HepG2 (cell line): Measurements from ENCODE around the gene UBFD1. TPM values are rescaled to one million over a fixed set of nuclear protein-coding genes. Genes with fewer than 3 reads are reported as not detected.

Source experiments
- ATAC-seq: fragments of 200-7000 bp; cut with Tn5 transposase; 3 replicates; pipeline ENCODE4 v1.9.1; 2020; ENCODE audit warnings: mild to moderate bottlenecking, moderate library complexity
- BruUV-seq: library from RNA; stranded (reverse); fragments of 400-500 nt; replicated peaks from 2 replicates; lab custom pipeline; 2021; lab: Mats Ljungman, UMichigan
- CTCF ChIA-PET: fragments of 300-600 bp; formaldehyde crosslinking; extraction: SDS; loops from one replicate; lab custom pipeline; 2021; ENCODE audit warnings: low total read pairs, inconsistent platforms, low intra/inter-chr PET ratio; lab: Yijun Ruan, JAX
- POLR2A ChIA-PET: fragments of 350-600 bp; sonication (Branson Sonifier 250); formaldehyde crosslinking; loops from one replicate; lab custom pipeline; 2020; ENCODE audit warnings: antibody characterized with exemption, inconsistent platforms; lab: Yijun Ruan, JAX
- DNase-seq: peaks from one replicate; pipeline ENCODE4 v3.0.0-alpha.2; 2015; ENCODE audit warnings: low spot score
- FAIRE-seq: peaks from 3 replicates; lab custom pipeline; 2011; peaks lifted over from hg19 to GRCh38; lab: Jason Lieb, UNC
- H2AFZ ChIP-seq: one replicate; pipeline ENCODE4 v1.6.1; 2011; ENCODE audit warnings: low read length, inconsistent platforms
- H3K27ac ChIP-seq: fragments of 300-600 bp; 3 replicates; pipeline ENCODE4 v1.8.0; 2011; ENCODE audit warnings: mixed run types, mild to moderate bottlenecking, mixed read lengths, low read length, inconsistent platforms; ENCODE audit not compliant: insufficient read depth; ENCODE audit errors: extremely low read length
- H3K27me3 ChIP-seq, 2 experiments: fragments of 200-600 bp in 1 of 2; 2 replicates in 1 of 2; 3 replicates in 1 of 2; pipeline versions ENCODE4 v1.6.0 to v1.8.0; 2011; ENCODE audit warnings: low read length in 2 of 2, mild to moderate bottlenecking in 2 of 2, moderate library complexity in 2 of 2, inconsistent platforms in 1 of 2; ENCODE audit not compliant: insufficient read depth in 2 of 2, control insufficient read depth in 1 of 2
- H3K36me3 ChIP-seq, 2 experiments: fragments of 200-600 bp in 1 of 2; replicated peaks in 1 of 2; 2 replicates in 1 of 2; 3 replicates in 1 of 2; pipeline versions ENCODE4 v1.5.1 to v1.8.0; 2011; ENCODE audit warnings: low read length in 2 of 2, inconsistent platforms in 1 of 2; ENCODE audit not compliant: insufficient read depth in 2 of 2, control insufficient read depth in 1 of 2
- H3K4me1 ChIP-seq: 2 replicates; pipeline ENCODE4 v1.5.1; 2012; ENCODE audit warnings: low read length, inconsistent platforms; ENCODE audit not compliant: insufficient read depth
- H3K4me2 ChIP-seq: 2 replicates; pipeline ENCODE4 v1.6.0; 2011; ENCODE audit warnings: low read depth, low read length, inconsistent platforms
- H3K4me3 ChIP-seq, 3 experiments: fragments of 200-600 bp in 1 of 3; sonication (generic), shearing (Covaris generic) in 1 of 3; replicated peaks in 1 of 3; 2 replicates each; pipeline ENCODE4 v1.5.1; 2011 to 2016; ENCODE audit warnings: low read length in 3 of 3, inconsistent platforms in 2 of 3, low read depth in 2 of 3, mild to moderate bottlenecking in 2 of 3, control low read depth in 1 of 3, mixed read lengths in 1 of 3; ENCODE audit not compliant: insufficient read depth in 1 of 3
- H3K79me2 ChIP-seq: one replicate; pipeline ENCODE4 v1.6.1; 2011; ENCODE audit warnings: low read length, inconsistent platforms; ENCODE audit not compliant: insufficient read depth
- H3K9ac ChIP-seq: 2 replicates; pipeline ENCODE4 v1.6.0; 2011; ENCODE audit warnings: mild to moderate bottlenecking, low read depth, low read length, inconsistent platforms; ENCODE audit not compliant: insufficient read depth
- H3K9me3 ChIP-seq: 2 replicates; pipeline ENCODE4 v1.5.1; 2012; ENCODE audit warnings: mild to moderate bottlenecking, low read length
- H4K20me1 ChIP-seq: 2 replicates; pipeline ENCODE4 v1.6.0; 2011; ENCODE audit warnings: inconsistent platforms, mild to moderate bottlenecking, low read length, moderate library complexity; ENCODE audit not compliant: insufficient read depth
- DBP ChIP-seq: sonication (generic); formaldehyde crosslinking; IDR thresholded peaks from 2 replicates; pipeline ENCODE4 v1.4.0; 2020; ENCODE audit warnings: missing genetic modification reagents; ENCODE audit errors: not compliant biosample characterization
- KAT7 ChIP-seq: IDR thresholded peaks from 2 replicates; pipeline ENCODE4 v1.6.1; 2018; ENCODE audit warnings: borderline replicate concordance, missing compliant biosample characterization
- MTF2 ChIP-seq: sonication (generic); formaldehyde crosslinking; IDR thresholded peaks from 2 replicates; pipeline ENCODE4 v1.5.0; 2020; ENCODE audit warnings: missing genetic modification reagents, borderline replicate concordance
- SP5 ChIP-seq: IDR thresholded peaks from 2 replicates; pipeline ENCODE4 v1.6.1; 2016; ENCODE audit warnings: low read depth, borderline replicate concordance
- ZNF44 ChIP-seq: sonication (generic); formaldehyde crosslinking; IDR thresholded peaks from 2 replicates; pipeline ENCODE4 v1.5.1; 2020; ENCODE audit warnings: mild to moderate bottlenecking, missing genetic modification reagents
- WGBS: methylation state at CpG from one replicate; pipeline ENCODE4 v1.1.6; 2017; ENCODE audit warnings: low lambda C conversion rate; 5-methylcytosine and 5-hydroxymethylcytosine counted together
- in situ Hi-C: cut with HindIII; loops from 2 replicates; pipeline ENCODE4 v1.10.0; 2017; ENCODE audit warnings: low pct_unique_long_range_greater_than_20kb; ENCODE audit not compliant: extremely low pct_ligation_motif_present
- intact Hi-C: fragments of 100-400 bp; cut with micrococcal nuclease; formaldehyde crosslinking; loops from one replicate; pipeline ENCODE4 v1.10.0; 2022; ENCODE audit not compliant: unreplicated experiment
- polyA plus RNA-seq, 8 experiments: library from polyadenylated mRNA; depleted of rRNA in 3 of 8; stranded (reverse) in 7 of 8; unstranded in 1 of 8; fragments of >200 nt; fragmentation: Illumina TruSeq in 4 of 8; extraction: Trizol in 4 of 8; gene quantifications; 2 replicates each; pipeline versions ENCODE4 v1.2.1 to v1.2.3, GENCODE V29; 2011 to 2016; ENCODE audit warnings: low read depth in 4 of 8, missing spikeins in 1 of 8, mixed read lengths in 1 of 8; ENCODE audit not compliant: insufficient read depth in 1 of 8
- total RNA-seq, 5 experiments: library from RNA; depleted of rRNA; stranded (reverse); fragments of >200 nt; fragmentation: Illumina TruSeq; extraction: Trizol; gene quantifications; 2 replicates each; pipeline ENCODE4 v1.2.3, GENCODE V29; 2016; ENCODE audit warnings: low read depth in 1 of 5
- TF ChIP-seq, protein P1 (sequence below): sonication (generic); formaldehyde crosslinking; IDR thresholded peaks from 2 replicates; pipeline ENCODE4 v1.4.0; 2020; ENCODE audit warnings: missing genetic modification reagents, borderline replicate concordance
- TF ChIP-seq, protein P2 (sequence below): sonication (generic); formaldehyde crosslinking; IDR thresholded peaks from 2 replicates; pipeline ENCODE4 v1.4.0; 2020; ENCODE audit warnings: missing genetic modification reagents
- TF ChIP-seq, protein P3 (sequence below): sonication (generic); formaldehyde crosslinking; IDR thresholded peaks from 2 replicates; pipeline ENCODE4 v1.8.0; 2022; ENCODE audit warnings: missing genetic modification reagents, mild to moderate bottlenecking, moderate library complexity, borderline replicate concordance
- TF ChIP-seq, protein P4 (sequence below): sonication (generic); formaldehyde crosslinking; IDR thresholded peaks from 2 replicates; pipeline ENCODE4 v1.5.1; 2020; ENCODE audit warnings: mild to moderate bottlenecking, missing genetic modification reagents, borderline replicate concordance
- TF ChIP-seq, protein P5 (sequence below): sonication (generic); formaldehyde crosslinking; IDR thresholded peaks from 2 replicates; pipeline ENCODE4 v1.5.1; 2020; ENCODE audit warnings: mild to moderate bottlenecking, missing genetic modification reagents, borderline replicate concordance

UBFD1 gene
- total and polyA plus RNA-seq, 2 of the 13 experiments (the other 11 are each of a cell fraction or from before 2014, with no cell fraction given): 100 to 111 TPM

- no peak overlapping the region for H3K9ac ChIP-seq
- H2AFZ ChIP-seq: no peak overlapping the region
- H3K4me2 ChIP-seq: no peak overlapping the region
- H3K79me2 ChIP-seq: no peaks in the 10 kb centered on the region
- in situ Hi-C loops (no loop called here), intact Hi-C loops (no loop called here)
- no TSS peak for BruUV-seq
- DNase-seq: no peak
- no peak overlapping the region for H3K4me3 ChIP-seq
- FAIRE-seq: no peak
- ChIA-PET CTCF (no interaction called here), POLR2A (no interaction called here)
- ATAC-seq: no peak
- no peak overlapping the region for H3K27ac ChIP-seq
- 97% methylated on average over 9 of the region's 9 CpGs for WGBS
- H3K36me3 ChIP-seq: peaks cover 19 to 76% of the 10 kb centered on the region in 2 experiments
- H4K20me1 ChIP-seq: no peaks in the 10 kb centered on the region; the same call in 1 of the 2 replicates
- no peaks in the 10 kb centered on the region for H3K9me3 ChIP-seq
- no peaks in the 10 kb centered on the region for H3K4me1 ChIP-seq
- no peaks in the 10 kb centered on the region for H3K27me3 ChIP-seq
- TF ChIP-seq SP5 (CRISPR knock-in tag): no peak
- TF ChIP-seq, protein P1, sequence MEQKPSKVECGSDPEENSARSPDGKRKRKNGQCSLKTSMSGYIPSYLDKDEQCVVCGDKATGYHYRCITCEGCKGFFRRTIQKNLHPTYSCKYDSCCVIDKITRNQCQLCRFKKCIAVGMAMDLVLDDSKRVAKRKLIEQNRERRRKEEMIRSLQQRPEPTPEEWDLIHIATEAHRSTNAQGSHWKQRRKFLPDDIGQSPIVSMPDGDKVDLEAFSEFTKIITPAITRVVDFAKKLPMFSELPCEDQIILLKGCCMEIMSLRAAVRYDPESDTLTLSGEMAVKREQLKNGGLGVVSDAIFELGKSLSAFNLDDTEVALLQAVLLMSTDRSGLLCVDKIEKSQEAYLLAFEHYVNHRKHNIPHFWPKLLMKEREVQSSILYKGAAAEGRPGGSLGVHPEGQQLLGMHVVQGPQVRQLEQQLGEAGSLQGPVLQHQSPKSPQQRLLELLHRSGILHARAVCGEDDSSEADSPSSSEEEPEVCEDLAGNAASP (CRISPR knock-in tag): no peak
- no peak for TF ChIP-seq MTF2 (CRISPR knock-in tag)
- TF ChIP-seq ZNF44 (CRISPR knock-in tag): no peak
- TF ChIP-seq, protein P2, sequence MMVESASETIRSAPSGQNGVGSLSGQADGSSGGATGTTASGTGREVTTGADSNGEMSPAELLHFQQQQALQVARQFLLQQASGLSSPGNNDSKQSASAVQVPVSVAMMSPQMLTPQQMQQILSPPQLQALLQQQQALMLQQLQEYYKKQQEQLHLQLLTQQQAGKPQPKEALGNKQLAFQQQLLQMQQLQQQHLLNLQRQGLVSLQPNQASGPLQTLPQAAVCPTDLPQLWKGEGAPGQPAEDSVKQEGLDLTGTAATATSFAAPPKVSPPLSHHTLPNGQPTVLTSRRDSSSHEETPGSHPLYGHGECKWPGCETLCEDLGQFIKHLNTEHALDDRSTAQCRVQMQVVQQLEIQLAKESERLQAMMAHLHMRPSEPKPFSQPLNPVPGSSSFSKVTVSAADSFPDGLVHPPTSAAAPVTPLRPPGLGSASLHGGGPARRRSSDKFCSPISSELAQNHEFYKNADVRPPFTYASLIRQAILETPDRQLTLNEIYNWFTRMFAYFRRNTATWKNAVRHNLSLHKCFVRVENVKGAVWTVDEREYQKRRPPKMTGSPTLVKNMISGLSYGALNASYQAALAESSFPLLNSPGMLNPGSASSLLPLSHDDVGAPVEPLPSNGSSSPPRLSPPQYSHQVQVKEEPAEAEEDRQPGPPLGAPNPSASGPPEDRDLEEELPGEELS (CRISPR knock-in tag): no peak
- TF ChIP-seq, protein P3, sequence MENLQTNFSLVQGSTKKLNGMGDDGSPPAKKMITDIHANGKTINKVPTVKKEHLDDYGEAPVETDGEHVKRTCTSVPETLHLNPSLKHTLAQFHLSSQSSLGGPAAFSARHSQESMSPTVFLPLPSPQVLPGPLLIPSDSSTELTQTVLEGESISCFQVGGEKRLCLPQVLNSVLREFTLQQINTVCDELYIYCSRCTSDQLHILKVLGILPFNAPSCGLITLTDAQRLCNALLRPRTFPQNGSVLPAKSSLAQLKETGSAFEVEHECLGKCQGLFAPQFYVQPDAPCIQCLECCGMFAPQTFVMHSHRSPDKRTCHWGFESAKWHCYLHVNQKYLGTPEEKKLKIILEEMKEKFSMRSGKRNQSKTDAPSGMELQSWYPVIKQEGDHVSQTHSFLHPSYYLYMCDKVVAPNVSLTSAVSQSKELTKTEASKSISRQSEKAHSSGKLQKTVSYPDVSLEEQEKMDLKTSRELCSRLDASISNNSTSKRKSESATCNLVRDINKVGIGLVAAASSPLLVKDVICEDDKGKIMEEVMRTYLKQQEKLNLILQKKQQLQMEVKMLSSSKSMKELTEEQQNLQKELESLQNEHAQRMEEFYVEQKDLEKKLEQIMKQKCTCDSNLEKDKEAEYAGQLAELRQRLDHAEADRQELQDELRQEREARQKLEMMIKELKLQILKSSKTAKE (CRISPR knock-in tag): no peak
- TF ChIP-seq, protein P4, sequence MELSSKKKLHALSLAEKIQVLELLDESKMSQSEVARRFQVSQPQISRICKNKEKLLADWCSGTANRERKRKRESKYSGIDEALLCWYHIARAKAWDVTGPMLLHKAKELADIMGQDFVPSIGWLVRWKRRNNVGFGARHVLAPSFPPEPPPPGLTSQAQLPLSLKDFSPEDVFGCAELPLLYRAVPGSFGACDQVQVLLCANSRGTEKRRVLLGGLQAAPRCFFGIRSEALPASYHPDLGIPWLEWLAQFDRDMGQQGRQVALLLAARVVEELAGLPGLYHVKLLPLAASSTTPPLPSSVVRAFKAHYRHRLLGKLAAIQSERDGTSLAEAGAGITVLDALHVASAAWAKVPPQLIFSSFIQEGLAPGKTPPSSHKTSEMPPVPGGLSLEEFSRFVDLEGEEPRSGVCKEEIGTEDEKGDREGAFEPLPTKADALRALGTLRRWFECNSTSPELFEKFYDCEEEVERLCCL (CRISPR knock-in tag): no peak
- TF ChIP-seq DBP (CRISPR knock-in tag): no peak
- no peak for TF ChIP-seq KAT7 (CRISPR knock-in tag)
- TF ChIP-seq, protein P5, sequence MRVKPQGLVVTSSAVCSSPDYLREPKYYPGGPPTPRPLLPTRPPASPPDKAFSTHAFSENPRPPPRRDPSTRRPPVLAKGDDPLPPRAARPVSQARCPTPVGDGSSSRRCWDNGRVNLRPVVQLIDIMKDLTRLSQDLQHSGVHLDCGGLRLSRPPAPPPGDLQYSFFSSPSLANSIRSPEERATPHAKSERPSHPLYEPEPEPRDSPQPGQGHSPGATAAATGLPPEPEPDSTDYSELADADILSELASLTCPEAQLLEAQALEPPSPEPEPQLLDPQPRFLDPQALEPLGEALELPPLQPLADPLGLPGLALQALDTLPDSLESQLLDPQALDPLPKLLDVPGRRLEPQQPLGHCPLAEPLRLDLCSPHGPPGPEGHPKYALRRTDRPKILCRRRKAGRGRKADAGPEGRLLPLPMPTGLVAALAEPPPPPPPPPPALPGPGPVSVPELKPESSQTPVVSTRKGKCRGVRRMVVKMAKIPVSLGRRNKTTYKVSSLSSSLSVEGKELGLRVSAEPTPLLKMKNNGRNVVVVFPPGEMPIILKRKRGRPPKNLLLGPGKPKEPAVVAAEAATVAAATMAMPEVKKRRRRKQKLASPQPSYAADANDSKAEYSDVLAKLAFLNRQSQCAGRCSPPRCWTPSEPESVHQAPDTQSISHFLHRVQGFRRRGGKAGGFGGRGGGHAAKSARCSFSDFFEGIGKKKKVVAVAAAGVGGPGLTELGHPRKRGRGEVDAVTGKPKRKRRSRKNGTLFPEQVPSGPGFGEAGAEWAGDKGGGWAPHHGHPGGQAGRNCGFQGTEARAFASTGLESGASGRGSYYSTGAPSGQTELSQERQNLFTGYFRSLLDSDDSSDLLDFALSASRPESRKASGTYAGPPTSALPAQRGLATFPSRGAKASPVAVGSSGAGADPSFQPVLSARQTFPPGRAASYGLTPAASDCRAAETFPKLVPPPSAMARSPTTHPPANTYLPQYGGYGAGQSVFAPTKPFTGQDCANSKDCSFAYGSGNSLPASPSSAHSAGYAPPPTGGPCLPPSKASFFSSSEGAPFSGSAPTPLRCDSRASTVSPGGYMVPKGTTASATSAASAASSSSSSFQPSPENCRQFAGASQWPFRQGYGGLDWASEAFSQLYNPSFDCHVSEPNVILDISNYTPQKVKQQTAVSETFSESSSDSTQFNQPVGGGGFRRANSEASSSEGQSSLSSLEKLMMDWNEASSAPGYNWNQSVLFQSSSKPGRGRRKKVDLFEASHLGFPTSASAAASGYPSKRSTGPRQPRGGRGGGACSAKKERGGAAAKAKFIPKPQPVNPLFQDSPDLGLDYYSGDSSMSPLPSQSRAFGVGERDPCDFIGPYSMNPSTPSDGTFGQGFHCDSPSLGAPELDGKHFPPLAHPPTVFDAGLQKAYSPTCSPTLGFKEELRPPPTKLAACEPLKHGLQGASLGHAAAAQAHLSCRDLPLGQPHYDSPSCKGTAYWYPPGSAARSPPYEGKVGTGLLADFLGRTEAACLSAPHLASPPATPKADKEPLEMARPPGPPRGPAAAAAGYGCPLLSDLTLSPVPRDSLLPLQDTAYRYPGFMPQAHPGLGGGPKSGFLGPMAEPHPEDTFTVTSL (CRISPR knock-in tag): no peak
Measured at GRCh38 chr16:23615805-23616204, 58.3 kb downstream of the UBFD1 start.
